HL-60 (cell line): Measurements from ENCODE around the gene TCEA2.

ENCODE experiments used
- CTCF ChIP-seq: IDR thresholded peaks from one replicate; pipeline ENCODE4 v1.5.1; 2011; ENCODE audit warnings: low read length, control low read depth, inconsistent platforms; ENCODE audit not compliant: insufficient read depth
- GABPA ChIP-seq: IDR thresholded peaks from 2 replicates; pipeline ENCODE4 v1.6.1; 2012; ENCODE audit warnings: low read depth
- POLR2AphosphoS5 ChIP-seq: IDR thresholded peaks from 2 replicates; pipeline ENCODE4 v1.6.1; 2012; ENCODE audit warnings: low read depth
- REST ChIP-seq: IDR thresholded peaks from 2 replicates; pipeline ENCODE4 v1.6.1; 2012; ENCODE audit warnings: low read depth; ENCODE audit not compliant: insufficient replicate concordance
- SPI1 ChIP-seq: IDR thresholded peaks from 2 replicates; pipeline ENCODE4 v1.6.1; 2012; ENCODE audit warnings: low read depth, mild to moderate bottlenecking, borderline replicate concordance

DNA sequence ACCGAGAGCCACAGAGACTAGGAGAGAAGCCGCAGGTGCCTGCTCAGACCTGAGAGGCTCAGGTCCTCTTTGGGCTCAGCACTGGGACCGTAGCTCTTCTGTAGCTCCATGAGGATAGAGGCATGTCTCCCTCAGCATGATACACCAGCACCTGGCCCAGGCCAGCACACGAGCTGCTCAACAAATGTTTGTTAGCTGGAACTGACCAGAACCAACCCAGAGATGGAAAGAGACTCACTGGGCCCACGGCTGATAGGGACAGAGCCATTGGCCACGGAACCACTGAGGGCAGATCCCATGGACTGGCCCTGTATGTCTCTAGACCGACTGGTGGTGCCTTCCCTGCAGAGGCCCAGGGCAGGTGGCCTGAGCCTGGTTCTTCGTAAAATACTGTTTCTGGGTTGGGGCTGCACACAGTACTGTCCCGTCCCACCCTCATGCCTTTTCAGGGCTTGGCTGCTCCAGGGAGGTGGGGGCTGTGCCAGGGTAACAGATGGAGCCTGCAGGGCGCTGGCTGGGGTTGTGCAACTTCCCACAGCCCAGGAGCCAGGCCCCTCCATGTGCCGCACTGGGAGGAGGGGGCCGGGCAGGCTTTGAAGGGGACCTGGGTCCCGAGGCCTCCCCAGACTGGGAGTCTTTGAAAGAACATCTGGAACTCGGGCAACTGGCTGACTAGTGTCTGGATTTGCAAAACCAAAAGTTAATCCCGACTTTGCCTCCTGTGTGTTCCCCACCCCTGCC is 21.8 kb upstream of the TCEA2 start:
- TF ChIP-seq POLR2AphosphoS5 (peak; percentile 36; the same call in 1 of the 2 replicates), CTCF (no peak), REST (no peak), SPI1 (no peak), GABPA (no peak)
